ENCODE measurements around the gene PDYN.
"Not testable (repeated sequence)": the region's sequence is repeated elsewhere in the genome, so short reads cannot be mapped to it uniquely, and the experiment has no call there.

The PDYN gene

DNA sequence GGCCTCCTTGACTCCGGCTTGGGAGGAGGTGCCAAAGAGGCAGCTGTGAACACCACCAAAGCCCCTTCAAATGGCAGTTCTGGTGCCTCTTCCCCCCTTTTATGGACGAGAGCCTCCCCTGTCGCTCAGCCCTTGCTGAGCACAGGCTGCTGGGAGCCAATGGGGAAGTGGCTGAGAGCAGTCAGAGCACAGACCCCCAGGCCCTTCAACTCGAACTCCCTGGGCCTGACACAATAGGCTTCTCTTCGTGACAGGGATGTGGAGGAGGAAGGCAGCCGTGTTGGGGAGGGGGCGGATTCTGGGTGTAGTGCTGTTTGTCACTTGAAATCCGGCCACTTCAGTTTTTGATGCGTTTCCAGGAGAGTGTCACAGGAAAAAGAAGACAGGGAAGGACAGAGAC lies at the start of gene PDYN:
PDYN (minus strand) TSS at position 73 of the 400 bp plus-strand sequence. CDS start 10,974 bp downstream, outside the sequence.
- no peaks in the 10 kb centered on the region for H3K9me3 ChIP-seq (ENCODE audit: control insufficient read depth, low read length)
- H3K4me3 ChIP-seq (ENCODE audit: low read length): no peak within 1 kb of the TSS
- H3K36me3 ChIP-seq (ENCODE audit: control insufficient read depth, insufficient read depth, low read length, severe bottlenecking): no peaks in the 10 kb centered on the region
- no peak for DNase-seq (ENCODE audit: low read depth)
- H3K27me3 ChIP-seq (replicated peaks; ENCODE audit: control insufficient read depth, insufficient read depth, low read length): peaks cover 96% of the 10 kb centered on the region
- no peaks in the 10 kb centered on the region for H3K4me1 ChIP-seq (ENCODE audit: control insufficient read depth, insufficient read depth, low read length)
- no peak within 1 kb of the TSS for H3K9ac ChIP-seq (ENCODE audit: low read length)

DNA sequence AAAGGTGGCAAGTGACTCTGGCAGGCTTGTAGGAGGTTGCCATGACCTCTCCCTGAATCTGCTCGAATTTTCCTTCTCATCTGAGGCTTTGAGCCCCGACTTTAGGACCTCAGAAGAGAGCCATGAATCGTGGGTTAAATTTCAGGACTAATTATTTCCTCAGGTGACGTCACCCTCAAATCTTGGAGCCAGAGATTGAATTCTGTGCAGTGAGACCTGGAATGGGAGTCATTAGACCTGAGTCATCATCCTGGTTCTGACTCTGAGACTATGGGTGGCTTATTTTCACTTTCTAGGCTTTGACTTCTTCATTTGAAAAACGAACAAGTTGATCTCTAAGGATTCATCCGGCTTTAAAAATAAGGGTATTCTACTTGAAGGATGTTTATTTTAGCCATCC lies 48.5 kb upstream of the PDYN start:
- H3K4me1 ChIP-seq (ENCODE audit: control insufficient read depth, insufficient read depth, low read length): no peaks in the 10 kb centered on the region
- H3K4me3 ChIP-seq (ENCODE audit: low read length): no peak overlapping the region
- peaks cover 36% of the 10 kb centered on the region for H3K27me3 ChIP-seq (replicated peaks; ENCODE audit: control insufficient read depth, insufficient read depth, low read length)
- no peaks in the 10 kb centered on the region for H3K36me3 ChIP-seq (ENCODE audit: control insufficient read depth, insufficient read depth, low read length, severe bottlenecking)
- H3K9me3 ChIP-seq (ENCODE audit: control insufficient read depth, low read length): no peaks in the 10 kb centered on the region
- DNase-seq (ENCODE audit: low read depth): peak; percentile 18
- H3K9ac ChIP-seq (ENCODE audit: low read length): no peak overlapping the region

DNA sequence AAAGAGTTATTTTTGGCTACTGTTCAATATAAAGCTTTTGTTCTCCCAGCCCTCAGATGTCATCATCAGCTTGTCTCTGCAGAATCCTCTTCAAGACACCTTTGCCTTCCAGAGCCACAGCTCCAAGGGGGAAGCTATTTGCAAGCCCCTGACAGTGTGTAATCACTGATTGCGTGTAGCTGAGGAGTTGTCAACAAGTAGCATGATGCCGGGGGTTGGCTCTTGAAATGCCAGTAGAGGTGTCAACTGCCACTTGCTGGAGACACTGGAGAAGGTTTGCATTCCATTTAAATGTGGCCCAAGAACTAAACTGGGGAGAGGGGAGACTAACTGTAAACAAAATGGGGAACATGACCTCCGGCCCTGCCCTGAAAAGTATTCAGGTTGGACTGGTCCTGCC lies 44.3 kb upstream of the PDYN start:
- DNase-seq (ENCODE audit: low read depth): no peak
- no peaks in the 10 kb centered on the region for H3K36me3 ChIP-seq (ENCODE audit: control insufficient read depth, insufficient read depth, low read length, severe bottlenecking)
- peaks cover 64% of the 10 kb centered on the region for H3K27me3 ChIP-seq (replicated peaks; ENCODE audit: control insufficient read depth, insufficient read depth, low read length)
- no peaks in the 10 kb centered on the region for H3K9me3 ChIP-seq (ENCODE audit: control insufficient read depth, low read length)
- H3K4me1 ChIP-seq (ENCODE audit: control insufficient read depth, insufficient read depth, low read length): no peaks in the 10 kb centered on the region
- no peak overlapping the region for H3K4me3 ChIP-seq (ENCODE audit: low read length)
- no peak overlapping the region for H3K9ac ChIP-seq (ENCODE audit: low read length)

GRCh38 chr20:2037296-2037914 lies 43.5 kb upstream of the PDYN start:
- no peak overlapping the region for H3K9ac ChIP-seq (ENCODE audit: low read length)
- no peaks in the 10 kb centered on the region for H3K4me1 ChIP-seq (ENCODE audit: control insufficient read depth, insufficient read depth, low read length)
- H3K36me3 ChIP-seq (ENCODE audit: control insufficient read depth, insufficient read depth, low read length, severe bottlenecking): no peaks in the 10 kb centered on the region
- peaks cover 68% of the 10 kb centered on the region for H3K27me3 ChIP-seq (replicated peaks; ENCODE audit: control insufficient read depth, insufficient read depth, low read length)
- H3K9me3 ChIP-seq (ENCODE audit: control insufficient read depth, low read length): no peaks in the 10 kb centered on the region
- DNase-seq (ENCODE audit: low read depth): no peak
- H3K4me3 ChIP-seq (ENCODE audit: low read length): no peak overlapping the region

DNA sequence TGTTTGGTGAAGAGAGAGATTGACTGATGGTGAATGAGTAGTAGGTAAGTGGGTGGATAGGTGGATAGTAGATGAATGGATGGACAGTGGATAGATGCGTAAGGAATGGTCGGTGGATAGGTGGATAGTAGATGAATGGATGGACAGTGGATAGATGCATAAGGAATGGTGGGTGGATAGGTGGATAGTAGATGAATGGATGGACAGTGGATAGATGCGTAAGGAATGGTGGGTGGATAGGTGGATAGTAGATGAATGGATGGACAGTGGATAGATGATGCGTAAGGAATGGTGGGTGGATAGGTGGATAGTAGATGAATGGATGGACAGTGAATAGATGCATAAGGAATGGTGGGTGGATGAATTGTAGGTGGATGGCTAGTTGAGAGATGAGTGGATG lies 42.5 kb upstream of the PDYN start:
- not testable (repeated sequence) for H3K4me1 ChIP-seq (ENCODE audit: control insufficient read depth, insufficient read depth, low read length); DNase-seq (ENCODE audit: low read depth); H3K36me3 ChIP-seq (ENCODE audit: control insufficient read depth, insufficient read depth, low read length, severe bottlenecking); H3K9me3 ChIP-seq (ENCODE audit: control insufficient read depth, low read length); H3K9ac ChIP-seq (ENCODE audit: low read length); H3K4me3 ChIP-seq (ENCODE audit: low read length)
- peaks cover 68% of the 10 kb centered on the region for H3K27me3 ChIP-seq (replicated peaks; ENCODE audit: control insufficient read depth, insufficient read depth, low read length)

DNA sequence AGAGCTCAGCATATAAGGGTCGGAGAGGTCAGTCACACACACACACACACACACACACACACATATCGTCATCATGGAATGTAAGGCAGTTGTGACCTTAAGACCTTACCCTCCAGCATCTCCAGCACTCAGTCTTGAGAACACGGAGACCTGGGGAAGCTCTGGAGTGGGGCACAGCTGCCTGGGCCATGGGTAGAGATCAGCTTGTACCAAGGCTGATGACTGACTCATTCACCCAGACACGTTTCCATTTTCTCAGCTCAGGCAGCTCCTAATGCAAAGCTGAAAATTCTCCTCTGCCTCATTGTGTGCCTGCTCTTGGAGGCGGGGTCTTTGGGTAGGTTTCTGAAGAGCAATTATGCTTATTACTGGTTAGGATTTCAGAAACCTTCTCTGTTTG lies 38.3 kb upstream of the PDYN start:
- H3K36me3 ChIP-seq (ENCODE audit: control insufficient read depth, insufficient read depth, low read length, severe bottlenecking): no peaks in the 10 kb centered on the region
- peaks cover 43% of the 10 kb centered on the region for H3K27me3 ChIP-seq (replicated peaks; ENCODE audit: control insufficient read depth, insufficient read depth, low read length)
- H3K4me1 ChIP-seq (ENCODE audit: control insufficient read depth, insufficient read depth, low read length): no peaks in the 10 kb centered on the region
- no peaks in the 10 kb centered on the region for H3K9me3 ChIP-seq (ENCODE audit: control insufficient read depth, low read length)
- no peak overlapping the region for H3K4me3 ChIP-seq (ENCODE audit: low read length)
- H3K9ac ChIP-seq (ENCODE audit: low read length): no peak overlapping the region
- DNase-seq (ENCODE audit: low read depth): no peak

- Histone ChIP-seq H3K4me3 (ENCODE audit: low read length) (no peak overlapping the region), H3K9ac (ENCODE audit: low read length) (no peak overlapping the region), H3K4me1 (ENCODE audit: control insufficient read depth, insufficient read depth, low read length) (no peaks in the 10 kb centered on the region), H3K36me3 (ENCODE audit: control insufficient read depth, insufficient read depth, low read length, severe bottlenecking) (no peaks in the 10 kb centered on the region), H3K9me3 (ENCODE audit: control insufficient read depth, low read length) (peaks cover 4% of the 10 kb centered on the region), H3K27me3 (replicated peaks; ENCODE audit: control insufficient read depth, insufficient read depth, low read length) (peaks cover 32% of the 10 kb centered on the region)
- DNase-seq (ENCODE audit: low read depth): no peak
These were observed 32.7 kb upstream of the PDYN start for GRCh38 chr20:2026514-2026913.

DNA sequence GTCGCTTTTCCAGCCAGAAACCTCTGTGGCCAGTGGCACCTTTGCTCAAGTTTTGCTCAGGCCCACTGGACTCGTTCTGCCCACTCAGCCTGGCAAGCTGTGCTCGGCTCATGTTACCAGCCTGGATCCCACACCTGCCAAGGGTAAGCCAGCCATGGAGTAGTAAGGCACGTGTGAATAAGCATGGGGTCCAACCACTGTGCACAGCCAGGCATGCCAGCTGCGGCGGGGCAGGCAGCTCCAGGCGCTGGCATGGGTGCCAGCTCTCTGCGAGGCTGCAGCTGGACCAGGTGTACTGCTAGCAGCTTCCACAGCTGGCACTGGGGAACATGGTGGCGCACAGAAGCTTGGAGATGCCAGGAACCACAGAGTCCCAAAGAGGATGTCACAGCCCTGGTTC lies 32.1 kb upstream of the PDYN start:
- H3K4me3 ChIP-seq (ENCODE audit: low read length): no peak overlapping the region
- no peaks in the 10 kb centered on the region for H3K36me3 ChIP-seq (ENCODE audit: control insufficient read depth, insufficient read depth, low read length, severe bottlenecking)
- peaks cover 4% of the 10 kb centered on the region for H3K9me3 ChIP-seq (ENCODE audit: control insufficient read depth, low read length)
- no peaks in the 10 kb centered on the region for H3K4me1 ChIP-seq (ENCODE audit: control insufficient read depth, insufficient read depth, low read length)
- DNase-seq (ENCODE audit: low read depth): no peak
- peaks cover 34% of the 10 kb centered on the region for H3K27me3 ChIP-seq (replicated peaks; ENCODE audit: control insufficient read depth, insufficient read depth, low read length)
- H3K9ac ChIP-seq (ENCODE audit: low read length): no peak overlapping the region

DNA sequence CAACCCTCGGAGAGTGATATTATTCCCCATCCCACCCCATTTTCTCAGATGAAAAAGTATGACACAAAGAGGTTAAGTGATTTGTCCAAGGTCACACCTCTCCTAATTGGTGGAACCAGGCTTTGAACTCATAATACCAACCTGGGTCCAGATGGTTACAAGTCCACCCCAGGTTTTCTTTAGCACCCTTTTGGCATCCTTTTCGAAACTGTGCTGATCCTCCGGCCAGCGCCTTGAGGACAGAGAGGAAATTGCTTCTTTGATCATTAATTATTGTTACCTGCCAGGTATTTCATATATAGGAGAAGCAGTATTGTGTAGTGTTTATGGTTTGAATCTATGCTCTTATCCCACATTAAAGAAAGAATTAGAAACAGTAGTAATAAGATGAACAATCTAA lies 29.3 kb upstream of the PDYN start:
- Histone ChIP-seq H3K9ac (ENCODE audit: low read length) (no peak overlapping the region), H3K27me3 (replicated peaks; ENCODE audit: control insufficient read depth, insufficient read depth, low read length) (peaks cover 49% of the 10 kb centered on the region), H3K9me3 (ENCODE audit: control insufficient read depth, low read length) (peaks cover 7% of the 10 kb centered on the region)

GRCh38 chr20:2022163-2022562 lies 28.3 kb upstream of the PDYN start:
- DNase-seq (ENCODE audit: low read depth): no peak
- H3K9ac ChIP-seq (ENCODE audit: low read length): no peak overlapping the region
- peaks cover 53% of the 10 kb centered on the region for H3K27me3 ChIP-seq (replicated peaks; ENCODE audit: control insufficient read depth, insufficient read depth, low read length)
- H3K36me3 ChIP-seq (ENCODE audit: control insufficient read depth, insufficient read depth, low read length, severe bottlenecking): no peaks in the 10 kb centered on the region
- peaks cover 7% of the 10 kb centered on the region for H3K9me3 ChIP-seq (ENCODE audit: control insufficient read depth, low read length)
- no peaks in the 10 kb centered on the region for H3K4me1 ChIP-seq (ENCODE audit: control insufficient read depth, insufficient read depth, low read length)
- H3K4me3 ChIP-seq (ENCODE audit: low read length): no peak overlapping the region

More for the DNA sequence above, 29.3 kb upstream of the PDYN start:
- Histone ChIP-seq H3K36me3 (ENCODE audit: control insufficient read depth, insufficient read depth, low read length, severe bottlenecking) (no peaks in the 10 kb centered on the region), H3K4me3 (ENCODE audit: low read length) (no peak overlapping the region), H3K4me1 (ENCODE audit: control insufficient read depth, insufficient read depth, low read length) (no peaks in the 10 kb centered on the region)
- no peak for DNase-seq (ENCODE audit: low read depth)

GRCh38 chr20:2010533-2010932 lies 16.7 kb upstream of the PDYN start:
- no peak overlapping the region for H3K9ac ChIP-seq (ENCODE audit: low read length)
- peaks cover 45% of the 10 kb centered on the region for H3K27me3 ChIP-seq (replicated peaks; ENCODE audit: control insufficient read depth, insufficient read depth, low read length)
- H3K36me3 ChIP-seq (ENCODE audit: control insufficient read depth, insufficient read depth, low read length, severe bottlenecking): no peaks in the 10 kb centered on the region
- no peak overlapping the region for H3K4me3 ChIP-seq (ENCODE audit: low read length)
- DNase-seq (ENCODE audit: low read depth): no peak
- H3K9me3 ChIP-seq (ENCODE audit: control insufficient read depth, low read length): peaks cover 5% of the 10 kb centered on the region
- peaks cover 16% of the 10 kb centered on the region for H3K4me1 ChIP-seq (ENCODE audit: control insufficient read depth, insufficient read depth, low read length)

All from adipocyte (in vitro differentiated cells).